IPS-18a (cell line): ENCODE measurements around the gene VTI1B.

Experiments
- H3K27ac ChIP-seq: one replicate; pipeline ENCODE4 v1.5.1; 2013; ENCODE audit warnings: low read length
- H3K27me3 ChIP-seq: one replicate; pipeline ENCODE4 v1.6.1; 2013; ENCODE audit warnings: mild to moderate bottlenecking, low read length; ENCODE audit not compliant: control insufficient read depth, insufficient read depth
- H3K36me3 ChIP-seq: one replicate; pipeline ENCODE4 v1.6.1; 2013; ENCODE audit warnings: low read depth, low read length; ENCODE audit not compliant: control insufficient read depth
- H3K4me1 ChIP-seq: one replicate; pipeline ENCODE4 v1.6.1; 2013; ENCODE audit warnings: low read depth, low read length; ENCODE audit not compliant: control insufficient read depth
- H3K4me3 ChIP-seq: one replicate; pipeline ENCODE4 v1.5.1; 2013; ENCODE audit warnings: low read length
- H3K9ac ChIP-seq: one replicate; pipeline ENCODE4 v1.6.1; 2013; ENCODE audit warnings: mild to moderate bottlenecking, low read length, moderate library complexity
- H3K9me3 ChIP-seq: one replicate; pipeline ENCODE4 v1.6.1; 2013; ENCODE audit warnings: low read depth, low read length; ENCODE audit not compliant: control insufficient read depth

Gene VTI1B

DNA sequence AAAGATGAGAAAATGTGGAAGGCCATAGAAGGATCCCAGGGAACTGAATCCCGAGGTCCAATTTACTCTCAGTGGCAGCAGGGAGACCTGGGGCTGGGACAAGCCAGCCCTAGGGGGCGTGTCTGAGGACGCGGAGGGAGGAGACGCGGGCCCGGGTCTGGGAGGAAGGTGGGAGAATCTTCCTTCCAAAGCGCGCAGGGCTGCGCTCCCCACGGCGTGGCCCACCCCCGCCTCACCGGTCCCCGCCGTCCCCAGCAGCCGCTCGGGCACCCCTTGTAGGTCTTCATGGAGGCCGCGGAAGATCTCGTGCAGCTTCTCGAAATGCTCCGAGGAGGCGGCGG, 323 bp downstream of the VTI1B start:
- peaks cover 19% of the 10 kb centered on the region for H3K36me3 ChIP-seq
- peaks cover 5% of the 10 kb centered on the region for H3K4me1 ChIP-seq
- peak overlapping the region; percentile 83 for H3K27ac ChIP-seq
- no peaks in the 10 kb centered on the region for H3K27me3 ChIP-seq
- H3K9ac ChIP-seq, result peak overlapping the region; percentile 87
- H3K4me3 ChIP-seq, result peak overlapping the region; percentile 70
- H3K9me3 ChIP-seq, result no peaks in the 10 kb centered on the region

GRCh38 chr14:67673451-67673850, 981 bp downstream of the VTI1B start:
- Histone ChIP-seq H3K9me3 (no peaks in the 10 kb centered on the region), H3K4me1 (peaks cover 5% of the 10 kb centered on the region), H3K27me3 (no peaks in the 10 kb centered on the region), H3K4me3 (peak overlapping the region; percentile 70), H3K36me3 (peaks cover 12% of the 10 kb centered on the region), H3K27ac (no peak overlapping the region), H3K9ac (peak overlapping the region; percentile 87)

GRCh38 chr14:67668559-67668958, 5.9 kb downstream of the VTI1B start:
- H3K4me3 ChIP-seq, result no peak overlapping the region
- H3K27me3 ChIP-seq, result no peaks in the 10 kb centered on the region
- no peak overlapping the region for H3K27ac ChIP-seq
- no peaks in the 10 kb centered on the region for H3K36me3 ChIP-seq
- peaks cover 2% of the 10 kb centered on the region for H3K4me1 ChIP-seq
- H3K9me3 ChIP-seq, result no peaks in the 10 kb centered on the region
- H3K9ac ChIP-seq, result no peak overlapping the region

DNA sequence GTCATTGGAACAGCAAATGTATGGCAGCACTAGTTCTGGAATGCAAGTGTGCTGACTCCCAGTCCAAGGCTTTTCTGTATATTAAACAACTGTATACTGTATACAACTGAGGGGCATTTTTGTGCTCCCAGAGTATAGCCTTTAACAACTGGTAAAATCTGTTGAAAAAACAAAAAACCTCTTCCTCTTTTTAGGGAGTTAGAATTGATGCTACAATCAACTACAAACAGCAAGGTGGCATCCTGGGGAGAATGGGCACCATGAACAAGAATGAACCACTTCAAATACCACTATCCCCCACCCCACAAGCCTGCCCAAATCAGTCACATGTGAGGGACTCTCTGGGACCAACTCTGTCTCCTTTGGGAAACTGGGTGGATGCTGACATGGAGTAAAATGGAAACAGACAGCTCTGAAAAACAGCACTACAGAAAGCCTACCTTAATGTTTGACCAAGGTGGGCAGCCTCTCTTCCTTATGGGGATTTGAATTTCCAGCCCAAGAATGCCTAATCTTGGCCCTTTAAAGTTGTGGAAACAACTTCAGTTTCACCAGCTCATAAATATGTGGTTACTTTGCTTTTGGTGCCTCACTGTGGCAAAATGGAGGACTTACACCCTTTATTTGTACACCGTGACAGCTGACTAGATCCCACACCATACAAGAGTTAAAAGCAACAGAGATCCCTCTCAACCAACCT, 7.5 kb downstream of the VTI1B start:
- no peaks in the 10 kb centered on the region for H3K9me3 ChIP-seq
- H3K4me1 ChIP-seq, result no peaks in the 10 kb centered on the region
- H3K27ac ChIP-seq, result no peak overlapping the region
- no peak overlapping the region for H3K4me3 ChIP-seq
- no peaks in the 10 kb centered on the region for H3K27me3 ChIP-seq
- no peak overlapping the region for H3K9ac ChIP-seq
- H3K36me3 ChIP-seq, result peaks cover 3% of the 10 kb centered on the region

GRCh38 chr14:67665868-67666267, 8.6 kb downstream of the VTI1B start:
- Histone ChIP-seq H3K4me3 (no peak overlapping the region), H3K36me3 (peaks cover 3% of the 10 kb centered on the region), H3K9ac (no peak overlapping the region), H3K27me3 (no peaks in the 10 kb centered on the region), H3K4me1 (no peaks in the 10 kb centered on the region), H3K27ac (no peak overlapping the region), H3K9me3 (no peaks in the 10 kb centered on the region)

DNA sequence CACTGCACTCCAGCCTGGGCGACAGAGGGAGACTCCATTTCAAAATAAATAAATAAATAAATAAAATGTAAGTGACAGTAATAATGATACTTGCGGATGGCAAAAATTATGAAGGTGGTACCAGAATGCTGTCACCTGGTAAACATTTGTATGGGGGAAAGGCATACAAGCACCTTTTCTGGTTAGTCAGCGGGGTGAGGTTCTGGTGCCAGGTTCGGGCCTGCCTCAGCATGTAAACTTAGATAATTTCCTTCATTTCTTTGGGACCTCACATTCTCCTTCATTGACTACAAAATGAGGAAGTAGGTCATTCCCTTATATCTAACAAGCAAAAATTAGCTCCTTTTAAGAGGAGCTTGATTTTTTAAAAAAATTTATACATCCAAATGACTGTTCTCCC, 10.8 kb downstream of the VTI1B start:
- Histone ChIP-seq H3K4me3 (no peak overlapping the region), H3K4me1 (no peaks in the 10 kb centered on the region), H3K9ac (no peak overlapping the region), H3K9me3 (no peaks in the 10 kb centered on the region), H3K27me3 (no peaks in the 10 kb centered on the region), H3K27ac (no peak overlapping the region), H3K36me3 (peaks cover 8% of the 10 kb centered on the region)

DNA sequence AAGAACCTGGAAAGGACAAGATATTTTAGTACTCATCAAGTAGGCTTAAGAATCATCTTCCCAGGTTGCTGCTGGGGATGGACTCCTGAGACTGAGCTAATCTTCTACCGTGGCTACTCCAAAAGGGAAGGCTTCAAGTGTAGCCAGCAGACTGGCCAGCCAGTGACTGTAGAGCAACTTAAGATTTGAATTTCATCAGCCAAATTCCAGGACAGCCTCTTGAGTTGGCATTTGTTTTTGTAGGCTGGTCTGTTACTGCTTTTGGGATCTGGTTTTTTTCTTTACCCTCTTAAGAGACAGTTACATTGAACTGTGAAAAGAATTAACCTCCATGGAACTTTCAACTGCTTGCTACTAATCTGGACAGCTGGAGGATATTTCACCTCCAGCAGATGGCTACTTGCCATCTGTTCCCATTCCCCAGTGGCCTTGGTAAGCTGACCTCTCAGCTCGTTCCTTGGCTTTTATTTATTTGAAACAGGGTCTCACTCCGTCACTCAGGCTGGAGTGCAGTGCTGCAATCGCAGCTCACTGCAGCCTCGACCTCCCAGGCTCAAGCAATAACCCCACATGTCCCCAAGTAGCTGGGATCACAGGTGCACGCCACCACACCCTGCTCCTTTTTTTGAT, 20.7 kb downstream of the VTI1B start:
- H3K4me1 ChIP-seq, result no peaks in the 10 kb centered on the region
- H3K27ac ChIP-seq, result no peak overlapping the region
- H3K9ac ChIP-seq, result no peak overlapping the region
- peaks cover 68% of the 10 kb centered on the region for H3K36me3 ChIP-seq
- H3K9me3 ChIP-seq, result no peaks in the 10 kb centered on the region
- no peak overlapping the region for H3K4me3 ChIP-seq
- no peaks in the 10 kb centered on the region for H3K27me3 ChIP-seq

GRCh38 chr14:67652189-67652588, 22.2 kb downstream of the VTI1B start:
- Histone ChIP-seq H3K9me3 (no peaks in the 10 kb centered on the region), H3K4me1 (no peaks in the 10 kb centered on the region), H3K4me3 (no peak overlapping the region), H3K27me3 (no peaks in the 10 kb centered on the region), H3K9ac (no peak overlapping the region), H3K36me3 (peaks cover 77% of the 10 kb centered on the region), H3K27ac (no peak overlapping the region)

DNA sequence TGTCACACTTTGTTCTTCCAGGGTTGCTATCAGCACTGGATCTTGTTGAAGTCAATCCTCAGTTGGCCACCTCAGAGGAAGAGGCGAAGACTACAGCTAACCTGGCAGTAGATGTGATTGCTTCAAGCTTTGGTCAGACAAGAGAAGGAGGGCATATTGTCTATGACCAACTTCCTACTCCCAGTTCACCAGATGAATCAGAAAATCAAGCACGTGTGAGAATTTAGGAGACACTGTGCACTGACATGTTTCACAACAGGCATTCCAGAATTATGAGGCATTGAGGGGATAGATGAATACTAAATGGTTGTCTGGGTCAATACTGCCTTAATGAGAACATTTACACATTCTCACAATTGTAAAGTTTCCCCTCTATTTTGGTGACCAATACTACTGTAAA, 23.7 kb downstream of the VTI1B start:
- H3K36me3 ChIP-seq, result peaks cover 83% of the 10 kb centered on the region
- no peaks in the 10 kb centered on the region for H3K27me3 ChIP-seq
- no peaks in the 10 kb centered on the region for H3K4me1 ChIP-seq
- no peak overlapping the region for H3K9ac ChIP-seq
- no peaks in the 10 kb centered on the region for H3K9me3 ChIP-seq
- no peak overlapping the region for H3K27ac ChIP-seq
- H3K4me3 ChIP-seq, result no peak overlapping the region

GRCh38 chr14:67650151-67650550, 24.3 kb downstream of the VTI1B start:
- Histone ChIP-seq H3K36me3 (peaks cover 81% of the 10 kb centered on the region), H3K4me3 (no peak overlapping the region), H3K9me3 (no peaks in the 10 kb centered on the region), H3K27me3 (no peaks in the 10 kb centered on the region), H3K4me1 (no peaks in the 10 kb centered on the region), H3K27ac (no peak overlapping the region), H3K9ac (no peak overlapping the region)

DNA sequence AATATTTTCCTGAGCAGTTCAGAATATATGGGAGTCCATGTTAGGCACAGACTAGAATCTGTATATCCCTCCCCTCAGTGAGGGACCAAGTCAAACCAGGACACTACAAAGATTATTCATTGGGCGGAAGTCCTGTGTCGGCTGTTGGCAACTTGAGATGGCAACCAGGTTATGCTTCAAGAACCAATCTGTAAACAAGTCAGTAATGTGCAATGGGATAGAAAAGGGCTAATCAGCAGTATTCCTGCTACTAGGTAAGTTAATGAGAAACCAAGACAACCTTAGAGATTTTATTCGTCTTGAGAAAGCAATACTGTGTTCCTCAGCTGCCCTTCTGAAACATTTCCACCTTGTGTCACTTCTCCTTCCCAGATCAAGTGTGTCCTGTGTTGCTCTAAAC, 28.3 kb downstream of the VTI1B start:
- no peaks in the 10 kb centered on the region for H3K27me3 ChIP-seq
- H3K9ac ChIP-seq, result no peak overlapping the region
- H3K9me3 ChIP-seq, result no peaks in the 10 kb centered on the region
- H3K4me3 ChIP-seq, result no peak overlapping the region
- H3K27ac ChIP-seq, result no peak overlapping the region
- peaks cover 53% of the 10 kb centered on the region for H3K36me3 ChIP-seq
- no peaks in the 10 kb centered on the region for H3K4me1 ChIP-seq

GRCh38 chr14:67645414-67645813, 29.0 kb downstream of the VTI1B start:
- no peak overlapping the region for H3K9ac ChIP-seq
- H3K4me3 ChIP-seq, result no peak overlapping the region
- no peak overlapping the region for H3K27ac ChIP-seq
- H3K9me3 ChIP-seq, result no peaks in the 10 kb centered on the region
- peaks cover 46% of the 10 kb centered on the region for H3K36me3 ChIP-seq
- H3K4me1 ChIP-seq, result no peaks in the 10 kb centered on the region
- no peaks in the 10 kb centered on the region for H3K27me3 ChIP-seq
